Activated CD4-positive, alpha-beta memory T cell treated with anti-CD3 and anti-CD28 coated beads for 36 hours (primary cell): ENCODE results near the gene ZBTB6. TPM values are rescaled to one million over a fixed set of nuclear protein-coding genes. Genes with fewer than 3 reads are reported as not detected.
"Not testable (repeated sequence)": the region's sequence is repeated elsewhere in the genome, so short reads cannot be mapped to it uniquely, and the experiment has no call there.

Experiments
- CTCF ChIA-PET: fragments of 350-600 bp; sonication (Branson Sonifier 250); formaldehyde crosslinking; loops from one replicate; lab custom pipeline; 2021; ENCODE audit warnings: antibody characterized with exemption, inconsistent platforms; lab: Charles Lee
- POLR2A ChIA-PET: fragments of 350-600 bp; sonication (Branson Sonifier 250); formaldehyde crosslinking; loops from one replicate; lab custom pipeline; 2021; ENCODE audit warnings: antibody characterized with exemption; lab: Charles Lee
- DNase-seq: peaks from one replicate; pipeline ENCODE4 v3.0.0-alpha.2; 2020
- H3K27ac Mint-ChIP-seq: one replicate; pipeline ENCODE4 v1.8.0; 2021; ENCODE audit warnings: mixed read lengths
- H3K27me3 Mint-ChIP-seq: one replicate; pipeline ENCODE4 v1.8.0; 2021; ENCODE audit warnings: mixed read lengths
- H3K36me3 Mint-ChIP-seq: one replicate; pipeline ENCODE4 v1.8.0; 2021; ENCODE audit warnings: mixed read lengths
- H3K4me1 Mint-ChIP-seq: one replicate; pipeline ENCODE4 v1.8.0; 2021; ENCODE audit warnings: low read depth, mixed read lengths
- H3K4me3 Mint-ChIP-seq: one replicate; pipeline ENCODE4 v1.8.0; 2021; ENCODE audit warnings: mild to moderate bottlenecking, mixed read lengths
- H3K9me3 Mint-ChIP-seq: one replicate; pipeline ENCODE4 v1.8.0; 2021; ENCODE audit warnings: mixed read lengths
- intact Hi-C: fragments of 100-400 bp; cut with micrococcal nuclease; formaldehyde crosslinking; loops from one replicate; pipeline ENCODE4 v1.15.1; 2023
- total RNA-seq, 2 experiments: library from RNA; stranded (reverse); gene quantifications; one replicate each; pipeline ENCODE4 v1.2.3, GENCODE V29; 2021

ZBTB6 gene
- total RNA-seq, 2 experiments from 2014 or later: 9.9 to 10.6 TPM

- ChIA-PET POLR2A (interaction anchor here (1.4 kb wide), 1 partner anchor 17 kb away, joined by 7 read pairs; the partner anchor contains the start of gene RABGAP1), CTCF (interaction anchor here (0.6 to 0.7 kb wide), 2 partner anchors 61 to 67 kb away, joined by 3 read pairs; no protein-coding TSS in a partner anchor)
- DNase-seq: no peak
- no peaks in the 10 kb centered on the region for H3K27me3 Mint-ChIP-seq
- H3K36me3 Mint-ChIP-seq: peaks cover 3% of the 10 kb centered on the region
- peaks cover 4% of the 10 kb centered on the region for H3K4me1 Mint-ChIP-seq
- no peak overlapping the region for H3K4me3 Mint-ChIP-seq
- intact Hi-C loops: no loop called here
- H3K27ac Mint-ChIP-seq: no peak overlapping the region
- no peaks in the 10 kb centered on the region for H3K9me3 Mint-ChIP-seq
These were observed 10.8 kb upstream of the ZBTB6 start for GRCh38 chr9:122923947-122924346.

- Mint-ChIP-seq H3K27ac (no peak overlapping the region), H3K9me3 (no peaks in the 10 kb centered on the region), H3K4me3 (no peak overlapping the region), H3K27me3 (no peaks in the 10 kb centered on the region), H3K4me1 (peaks cover 4% of the 10 kb centered on the region), H3K36me3 (peaks cover 3% of the 10 kb centered on the region)
- intact Hi-C loops: no loop called here
- no peak for DNase-seq
- ChIA-PET CTCF (no interaction called here), POLR2A (no interaction called here)
These were observed 9.6 kb upstream of the ZBTB6 start for GRCh38 chr9:122922713-122923112.

GRCh38 chr9:122918310-122918709 lies 5.2 kb upstream of the ZBTB6 start:
- H3K4me3 Mint-ChIP-seq: no peak overlapping the region
- H3K27me3 Mint-ChIP-seq: no peaks in the 10 kb centered on the region
- H3K4me1 Mint-ChIP-seq: peaks cover 5% of the 10 kb centered on the region
- POLR2A ChIA-PET: no interaction called here
- DNase-seq: no peak
- intact Hi-C loops: no loop called here
- no peak overlapping the region for H3K27ac Mint-ChIP-seq
- CTCF ChIA-PET: no interaction called here
- no peaks in the 10 kb centered on the region for H3K9me3 Mint-ChIP-seq
- peaks cover 3% of the 10 kb centered on the region for H3K36me3 Mint-ChIP-seq

GRCh38 chr9:122912671-122912963 lies 506 bp downstream of the ZBTB6 start:
- peaks cover 35% of the 10 kb centered on the region for H3K4me1 Mint-ChIP-seq
- H3K4me3 Mint-ChIP-seq: peak overlapping the region; percentile 94
- ChIA-PET CTCF (interaction anchor here (0.8 to 1.7 kb wide), 8 partner anchors 9 to 313 kb away, joined by 3 to 7 read pairs (median 4); partner anchors contain the start of gene ZBTB26), POLR2A (interaction anchor here (0.7 to 2.3 kb wide), 7 partner anchors 9 to 64 kb away, joined by 3 to 30 read pairs (median 7); partner anchors contain the start of genes RABGAP1, RC3H2 and ZBTB26)
- H3K27me3 Mint-ChIP-seq: no peaks in the 10 kb centered on the region
- DNase-seq: no peak
- peak overlapping the region; percentile 100 for H3K27ac Mint-ChIP-seq
- intact Hi-C loops: no loop called here
- H3K36me3 Mint-ChIP-seq: peaks cover 27% of the 10 kb centered on the region
- H3K9me3 Mint-ChIP-seq: no peaks in the 10 kb centered on the region

GRCh38 chr9:122906122-122906521 lies 7.0 kb downstream of the ZBTB6 start:
- H3K4me3 Mint-ChIP-seq, CTCF ChIA-PET, H3K27ac Mint-ChIP-seq, H3K9me3 Mint-ChIP-seq, H3K27me3 Mint-ChIP-seq, DNase-seq: not testable (repeated sequence)
- POLR2A ChIA-PET: interaction anchor here (2.2 kb wide), 1 partner anchor 35 kb away, joined by 11 read pairs; the partner anchor contains the start of gene RABGAP1
- intact Hi-C loops: loop anchor here (5.0 kb wide), 1 partner anchor 321 kb away; no protein-coding TSS in a partner anchor
- H3K4me1 Mint-ChIP-seq: peaks cover 24% of the 10 kb centered on the region
- H3K36me3 Mint-ChIP-seq: peaks cover 16% of the 10 kb centered on the region

- Mint-ChIP-seq H3K4me3 (peak within 1 kb of the TSS; percentile 94), H3K27me3 (no peaks in the 10 kb centered on the region), H3K27ac (peak within 1 kb of the TSS; percentile 93), H3K9me3 (no peaks in the 10 kb centered on the region), H3K4me1 (peaks cover 20% of the 10 kb centered on the region), H3K36me3 (peaks cover 9% of the 10 kb centered on the region)
- intact Hi-C loops: loop anchor here (1.0 to 5.0 kb wide), 7 partner anchors 8 to 322 kb away; partner anchors contain the start of genes PDCL, ZBTB26 and ZBTB6
- ChIA-PET POLR2A (interaction anchor here (0.8 to 3.5 kb wide), 4 partner anchors 8 to 77 kb away, joined by 3 to 30 read pairs (median 11); partner anchors contain the start of genes PDCL, RABGAP1, ZBTB26 and ZBTB6), CTCF (interaction anchor here (0.6 to 1.6 kb wide), 4 partner anchors 28 to 191 kb away, joined by 3 to 9 read pairs (median 3); partner anchors contain the start of gene RABGAP1)
- peak; percentile 98 for DNase-seq
These were observed 8.1 kb downstream of the ZBTB6 start, which contains the start of gene RC3H2 for GRCh38 chr9:122904823-122905710. Gene RC3H2, minus strand, starts transcription at chr9:122905359. Its CDS starts 7,850 bp downstream, at chr9:122897509.

GRCh38 chr9:122904466-122904822 lies 8.7 kb downstream of the ZBTB6 start:
- peak overlapping the region; percentile 94 for H3K4me3 Mint-ChIP-seq
- H3K4me1 Mint-ChIP-seq: peaks cover 22% of the 10 kb centered on the region
- intact Hi-C loops: loop anchor here (1.0 to 5.0 kb wide), 3 partner anchors 57 to 86 kb away; partner anchors contain the start of gene PDCL
- no peaks in the 10 kb centered on the region for H3K27me3 Mint-ChIP-seq
- DNase-seq: peak; percentile 48
- peaks cover 8% of the 10 kb centered on the region for H3K36me3 Mint-ChIP-seq
- ChIA-PET POLR2A (interaction anchor here (0.8 to 3.5 kb wide), 5 partner anchors 8 to 365 kb away, joined by 3 to 30 read pairs (median 11); partner anchors contain the start of genes RABGAP1, ZBTB26 and ZBTB6), CTCF (interaction anchor here (0.6 to 1.7 kb wide), 6 partner anchors 8 to 191 kb away, joined by 3 to 9 read pairs (median 4); partner anchors contain the start of genes RABGAP1 and ZBTB6)
- peak overlapping the region; percentile 93 for H3K27ac Mint-ChIP-seq
- no peaks in the 10 kb centered on the region for H3K9me3 Mint-ChIP-seq

GRCh38 chr9:122900791-122901190 lies 12.3 kb downstream of the ZBTB6 start:
- Mint-ChIP-seq H3K9me3 (no peaks in the 10 kb centered on the region), H3K27ac (peak overlapping the region; percentile 66), H3K4me1 (peaks cover 38% of the 10 kb centered on the region), H3K27me3 (no peaks in the 10 kb centered on the region), H3K4me3 (peak overlapping the region; percentile 60), H3K36me3 (peaks cover 15% of the 10 kb centered on the region)
- intact Hi-C loops: loop anchor here (5.0 kb wide), 1 partner anchor 53 kb away; no protein-coding TSS in a partner anchor
- POLR2A ChIA-PET: interaction anchor here (1.7 kb wide), 1 partner anchor 12 kb away, joined by 7 read pairs; the partner anchor contains the start of gene ZBTB6
- CTCF ChIA-PET: interaction anchor here (0.7 to 1.3 kb wide), 2 partner anchors 12 to 174 kb away, joined by 3 to 4 read pairs; partner anchors contain the start of gene ZBTB6
- no peak for DNase-seq

GRCh38 chr9:122897969-122898368 lies 15.2 kb downstream of the ZBTB6 start:
- H3K4me3 Mint-ChIP-seq: no peak overlapping the region
- DNase-seq: no peak
- H3K36me3 Mint-ChIP-seq: peaks cover 20% of the 10 kb centered on the region
- POLR2A ChIA-PET: interaction anchor here (0.7 to 1.1 kb wide), 2 partner anchors 49 to 763 kb away, joined by 3 read pairs; no protein-coding TSS in a partner anchor
- H3K9me3 Mint-ChIP-seq: no peaks in the 10 kb centered on the region
- CTCF ChIA-PET: interaction anchor here (0.9 to 1.4 kb wide), 3 partner anchors 12 to 93 kb away, joined by 3 to 6 read pairs (median 3); no protein-coding TSS in a partner anchor
- H3K4me1 Mint-ChIP-seq: peaks cover 35% of the 10 kb centered on the region
- intact Hi-C loops: no loop called here
- peak overlapping the region; percentile 60 for H3K27ac Mint-ChIP-seq
- H3K27me3 Mint-ChIP-seq: no peaks in the 10 kb centered on the region

GRCh38 chr9:122888480-122888879 lies 24.6 kb downstream of the ZBTB6 start:
- ChIA-PET CTCF (no interaction called here), POLR2A (no interaction called here)
- no peak overlapping the region for H3K27ac Mint-ChIP-seq
- no peaks in the 10 kb centered on the region for H3K9me3 Mint-ChIP-seq
- no peaks in the 10 kb centered on the region for H3K4me1 Mint-ChIP-seq
- no peak for DNase-seq
- H3K4me3 Mint-ChIP-seq: no peak overlapping the region
- peaks cover 22% of the 10 kb centered on the region for H3K36me3 Mint-ChIP-seq
- intact Hi-C loops: no loop called here
- no peaks in the 10 kb centered on the region for H3K27me3 Mint-ChIP-seq

- peaks cover 36% of the 10 kb centered on the region for H3K36me3 Mint-ChIP-seq
- H3K4me1 Mint-ChIP-seq: peaks cover 10% of the 10 kb centered on the region
These were observed 30.0 kb downstream of the ZBTB6 start for GRCh38 chr9:122883125-122883524.

More at GRCh38 chr9:122883125-122883524, 30.0 kb downstream of the ZBTB6 start:
- no peaks in the 10 kb centered on the region for H3K27me3 Mint-ChIP-seq
- POLR2A ChIA-PET: no interaction called here
- intact Hi-C loops: no loop called here
- no peak overlapping the region for H3K4me3 Mint-ChIP-seq
- CTCF ChIA-PET: no interaction called here
- H3K9me3 Mint-ChIP-seq: no peaks in the 10 kb centered on the region
- H3K27ac Mint-ChIP-seq: no peak overlapping the region
- no peak for DNase-seq
